NCI-H1048 (cell line): ENCODE measurements around the gene RPS6KA5.
A peak's percentile ranks its signal among the peaks of the same experiment; 100 is the strongest.

Source experiments
- DNase-seq: peaks from one replicate; lab custom pipeline; 2025; lab: John Stamatoyannopoulos, UW

Gene RPS6KA5

DNA sequence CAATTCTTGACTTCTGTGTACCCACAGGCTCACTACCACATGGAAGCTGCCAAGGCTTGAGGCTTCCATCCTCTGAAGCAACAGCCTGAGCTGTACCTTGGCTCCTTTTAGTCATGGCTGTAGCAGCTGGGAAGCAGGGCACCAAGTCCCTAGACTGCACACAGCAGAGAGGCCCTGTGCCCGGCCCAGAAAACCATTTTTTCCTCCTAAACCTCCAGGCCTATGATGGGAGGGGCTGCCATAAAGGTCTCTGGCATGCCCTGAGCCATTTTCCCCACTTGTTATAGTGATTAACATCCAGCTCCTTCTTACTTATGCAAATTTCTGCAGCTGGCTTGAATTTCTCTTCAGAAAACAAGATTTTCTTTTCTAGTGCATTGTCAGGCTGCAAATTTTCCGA is 121.8 kb downstream of the RPS6KA5 start:
- no peak for DNase-seq

DNA sequence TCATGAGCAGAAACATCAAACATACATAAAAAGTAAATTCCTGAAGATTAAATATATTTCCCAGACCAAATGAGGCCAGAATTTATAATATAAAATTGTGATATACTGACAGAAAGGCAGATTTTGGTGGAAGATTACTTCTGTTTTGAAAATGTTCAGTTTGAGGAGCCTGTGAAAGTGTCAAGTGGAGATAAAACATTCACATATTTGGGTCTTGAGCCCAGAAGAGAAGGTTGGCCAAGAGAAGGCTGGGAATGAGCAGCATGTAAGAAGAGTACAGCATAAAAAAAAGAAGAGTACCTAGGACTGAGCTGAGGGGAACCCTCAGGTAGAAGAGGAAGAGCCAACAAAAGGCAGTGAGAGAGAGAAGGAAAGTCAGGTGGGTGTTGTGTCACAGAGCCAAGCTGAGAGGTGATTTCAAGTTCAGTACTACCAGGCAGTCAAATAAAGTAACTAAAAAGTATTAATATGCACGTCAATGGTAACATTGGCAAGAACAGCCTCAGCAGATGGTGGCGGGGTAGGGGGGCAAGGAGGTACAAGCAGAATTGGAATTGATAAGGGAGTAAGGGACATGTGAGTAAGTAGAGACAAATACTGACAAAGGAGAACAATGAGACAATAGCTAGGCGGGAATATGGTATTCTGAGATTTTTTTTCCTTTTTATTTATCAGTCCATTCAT is 123.5 kb downstream of the RPS6KA5 start:
- DNase-seq: no peak

GRCh38 chr14:90924621-90925340 is 135.7 kb downstream of the RPS6KA5 start:
- DNase-seq: no peak

- no peak for DNase-seq
These were observed 138.3 kb downstream of the RPS6KA5 start for GRCh38 chr14:90922141-90922540.

DNA sequence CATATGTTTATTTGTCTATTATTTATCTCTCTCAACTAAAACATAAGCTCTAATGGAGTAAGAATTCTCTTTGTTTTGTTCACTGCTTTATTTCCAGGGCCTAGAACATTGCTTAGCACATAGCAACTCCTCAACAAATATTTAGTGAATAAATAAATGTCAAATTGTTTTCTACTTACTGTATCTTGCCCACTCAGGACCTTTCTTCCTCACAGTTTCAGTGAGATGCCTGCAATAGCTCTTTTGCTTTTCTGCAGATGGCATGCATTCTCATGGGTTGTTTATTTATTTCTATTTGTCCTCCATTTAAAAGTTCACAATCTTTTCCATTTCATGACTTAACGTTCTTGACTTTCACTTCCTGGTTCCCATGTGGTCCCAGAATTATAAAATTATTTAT is 149.3 kb downstream of the RPS6KA5 start:
- DNase-seq: no peak

DNA sequence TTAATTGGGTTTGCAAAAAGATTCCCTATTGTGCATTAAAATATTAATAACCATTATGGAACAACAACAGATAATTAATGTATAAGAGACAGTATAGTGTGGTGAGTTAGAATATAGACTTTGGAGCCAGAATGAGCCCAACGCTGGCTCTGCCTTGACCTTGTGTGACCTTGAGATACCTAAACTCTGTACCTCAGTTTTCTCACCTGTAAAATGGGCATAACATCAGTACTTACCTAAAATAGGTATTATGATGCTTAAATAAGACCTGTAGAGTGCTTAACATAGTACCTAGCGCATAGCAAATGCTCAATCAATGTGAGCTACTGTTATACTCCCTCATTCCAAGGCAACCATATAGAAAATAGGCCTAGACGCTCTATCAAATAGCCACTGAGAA is 153.3 kb downstream of the RPS6KA5 start:
- DNase-seq: no peak

DNA sequence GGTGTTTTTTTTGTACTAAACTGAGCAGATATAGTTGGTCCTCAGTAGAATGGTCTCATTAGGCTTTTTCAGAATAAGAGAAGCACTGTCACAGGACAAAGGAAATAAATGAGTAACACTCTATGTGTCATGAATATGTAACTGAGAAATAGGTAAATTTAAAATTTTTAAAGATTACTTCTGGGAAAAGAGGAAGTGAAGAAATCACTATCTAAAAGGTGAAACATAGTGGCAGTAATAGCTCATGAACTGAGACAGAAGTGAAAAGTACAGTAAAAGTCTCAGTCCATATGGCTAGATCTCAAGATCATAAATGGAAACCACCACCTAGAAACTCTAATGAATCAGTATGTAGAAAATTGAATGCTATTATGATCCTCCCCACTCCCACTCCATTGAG is 154.9 kb downstream of the RPS6KA5 start:
- DNase-seq: no peak

- DNase-seq: peak; percentile 21
These were observed 157.3 kb downstream of the RPS6KA5 start for GRCh38 chr14:90903101-90903500.

DNA sequence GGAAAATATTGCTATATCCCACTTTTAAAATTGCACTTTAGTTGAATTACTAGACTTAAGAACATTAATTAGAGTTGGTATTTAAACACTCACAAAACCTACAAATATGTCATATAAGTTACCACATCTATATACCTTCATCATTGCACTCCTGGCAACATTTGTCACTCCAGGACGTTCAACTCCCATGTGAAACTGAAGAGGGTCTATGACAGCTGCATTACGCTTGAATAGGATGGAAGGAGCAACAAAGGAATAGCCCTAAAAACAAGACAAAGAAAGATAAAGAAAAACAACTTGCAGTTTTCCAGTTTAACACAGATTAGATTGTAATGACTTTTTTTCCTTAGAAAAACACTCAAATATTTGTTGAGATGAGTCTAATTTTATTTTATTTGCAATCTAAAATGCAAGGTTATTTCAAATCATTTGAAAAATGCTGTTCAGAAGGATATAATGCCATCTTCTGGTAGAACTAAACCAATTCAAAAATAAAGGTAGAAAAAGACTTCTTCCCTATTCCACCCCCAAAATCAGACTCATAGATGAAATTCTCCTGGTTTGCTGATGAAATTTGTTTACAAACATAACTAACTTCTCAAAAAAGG is 159.9 kb downstream of the RPS6KA5 start:
- no peak for DNase-seq

DNA sequence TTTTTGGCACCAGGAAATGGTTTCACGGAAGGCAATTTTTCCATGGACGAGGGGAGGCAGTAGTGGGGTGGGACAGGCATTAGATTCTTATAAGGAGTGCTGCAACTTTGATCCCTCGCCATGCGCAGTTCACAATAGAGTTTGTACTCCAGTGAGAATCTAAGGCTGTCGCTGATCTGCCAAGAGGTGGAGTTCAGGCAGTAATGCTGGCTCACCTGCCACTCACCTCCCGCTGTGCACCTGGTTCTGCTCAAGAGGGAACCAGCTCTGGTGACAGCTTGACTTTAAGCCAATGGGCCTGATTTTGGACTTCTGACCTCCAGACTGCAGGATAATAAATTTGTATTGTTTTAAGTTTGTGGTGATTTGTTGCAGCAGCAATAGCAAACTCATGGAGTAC is 163.4 kb downstream of the RPS6KA5 start:
- no peak for DNase-seq

GRCh38 chr14:90894241-90894640 is 166.2 kb downstream of the RPS6KA5 start:
- DNase-seq: no peak

DNA sequence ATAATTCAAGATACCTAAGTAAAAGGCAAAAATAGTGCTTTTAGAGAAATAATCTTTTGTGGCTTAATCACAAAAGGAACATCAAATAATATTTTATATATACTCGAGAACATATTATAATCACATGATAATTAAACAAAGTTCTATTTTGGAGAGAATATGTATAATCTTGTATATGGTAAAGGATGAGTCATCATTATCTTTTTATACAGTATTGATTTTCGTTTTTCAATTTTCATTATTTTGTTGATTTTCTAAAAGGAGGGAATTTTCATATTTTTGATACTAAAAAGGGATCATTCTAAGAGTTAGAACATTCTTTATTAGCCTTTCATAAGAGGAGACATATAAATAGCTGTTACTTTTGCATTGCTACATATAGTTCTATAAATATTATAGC is 166.9 kb downstream of the RPS6KA5 start:
- no peak for DNase-seq

DNA sequence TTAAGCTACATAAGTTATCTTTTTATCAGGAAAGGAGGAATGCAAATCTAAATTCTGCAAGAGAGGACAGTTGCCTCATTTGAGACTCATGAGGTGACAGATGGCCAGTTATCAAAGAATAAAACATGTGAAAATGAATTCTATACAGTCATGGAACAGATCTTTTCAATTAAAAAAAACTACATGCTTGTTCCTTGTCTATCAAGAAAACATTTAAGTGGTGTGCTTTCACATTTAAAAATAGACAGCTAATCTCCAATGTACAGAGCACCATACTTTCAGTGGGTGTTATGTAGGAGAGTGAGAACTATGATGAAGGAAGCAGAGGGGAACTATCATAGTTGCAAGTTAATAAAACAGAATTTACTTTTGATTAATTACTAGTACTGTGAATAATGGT is 167.5 kb downstream of the RPS6KA5 start:
- no peak for DNase-seq

- no peak for DNase-seq
These were observed 169.1 kb downstream of the RPS6KA5 start for GRCh38 chr14:90891326-90891725.

DNA sequence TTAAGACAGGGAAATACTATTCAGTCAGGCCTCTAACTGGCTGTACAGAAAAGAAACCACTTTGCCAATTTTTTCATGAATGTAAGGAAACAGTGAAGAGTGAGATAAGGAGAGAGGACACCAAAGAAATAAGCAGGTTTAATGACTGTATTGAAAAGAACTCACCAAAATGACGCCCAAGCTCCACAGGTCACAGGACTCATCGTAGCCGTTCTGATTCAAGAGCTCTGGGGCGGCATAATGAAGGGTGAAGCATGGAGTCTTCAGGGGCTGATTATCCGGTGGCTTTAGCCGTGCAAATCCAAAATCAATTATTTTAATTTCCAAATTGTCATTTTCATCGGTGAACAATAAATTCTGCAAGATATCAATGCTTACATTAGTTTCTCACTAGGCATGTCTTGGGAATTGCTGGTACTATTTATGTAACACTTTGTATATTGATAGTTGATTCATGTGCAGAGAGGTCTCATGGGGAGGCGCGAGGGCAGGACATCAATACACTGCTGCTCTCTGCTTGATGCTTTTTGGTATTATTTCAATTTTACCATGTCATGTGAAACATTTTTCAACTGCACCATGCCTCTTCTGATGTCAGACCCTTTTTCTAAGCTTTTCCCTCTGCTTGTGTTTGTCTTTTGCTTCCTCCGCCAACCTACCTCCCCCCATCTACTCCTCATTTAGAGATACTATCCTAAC is 170.0 kb downstream of the RPS6KA5 start:
- no peak for DNase-seq

GRCh38 chr14:90886297-90886815 is 174.1 kb downstream of the RPS6KA5 start:
- DNase-seq: no peak

DNA sequence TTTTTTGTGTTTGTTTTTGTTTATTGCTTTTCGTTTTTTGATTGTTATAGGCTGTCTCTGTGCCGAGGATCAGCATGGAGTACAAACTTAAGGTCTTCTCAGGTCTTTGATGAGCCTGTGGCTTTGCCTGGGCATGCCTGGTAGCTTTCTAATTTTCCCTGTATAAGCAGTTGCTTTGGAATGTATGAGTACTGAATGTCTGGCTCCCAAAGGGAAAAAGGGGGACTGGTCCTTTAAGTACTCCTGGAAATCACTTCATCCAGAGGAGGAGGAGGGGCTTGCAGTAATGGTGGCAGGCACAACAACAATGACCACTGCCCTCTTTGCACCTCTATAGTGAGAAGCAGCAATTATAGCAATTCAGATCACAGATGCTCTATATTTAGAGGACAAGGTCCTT is 176.7 kb downstream of the RPS6KA5 start:
- no peak for DNase-seq

DNA sequence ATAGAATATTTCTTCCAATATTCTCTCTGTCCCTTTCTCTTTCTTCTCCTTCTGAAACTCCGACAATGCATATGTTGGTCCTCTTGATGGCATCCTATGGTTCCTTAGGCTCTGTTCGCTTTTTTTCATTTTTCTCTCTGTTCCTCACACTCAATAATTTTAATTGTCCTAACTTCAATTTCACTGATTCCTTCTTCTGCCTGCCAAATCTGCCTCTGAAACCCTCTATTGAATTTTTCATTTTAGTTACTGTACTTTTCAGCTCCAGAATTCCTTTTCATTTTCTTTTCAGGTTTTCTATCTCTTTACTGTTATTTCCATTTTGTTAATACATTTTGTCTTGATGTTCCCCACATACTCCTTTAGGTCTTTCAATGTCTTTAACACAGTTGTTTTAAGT is 177.2 kb downstream of the RPS6KA5 start:
- DNase-seq: no peak

- no peak for DNase-seq
These were observed 180.2 kb downstream of the RPS6KA5 start for GRCh38 chr14:90880282-90880681.

- no peak for DNase-seq
These were observed 185.8 kb downstream of the RPS6KA5 start for GRCh38 chr14:90874599-90874998.

DNA sequence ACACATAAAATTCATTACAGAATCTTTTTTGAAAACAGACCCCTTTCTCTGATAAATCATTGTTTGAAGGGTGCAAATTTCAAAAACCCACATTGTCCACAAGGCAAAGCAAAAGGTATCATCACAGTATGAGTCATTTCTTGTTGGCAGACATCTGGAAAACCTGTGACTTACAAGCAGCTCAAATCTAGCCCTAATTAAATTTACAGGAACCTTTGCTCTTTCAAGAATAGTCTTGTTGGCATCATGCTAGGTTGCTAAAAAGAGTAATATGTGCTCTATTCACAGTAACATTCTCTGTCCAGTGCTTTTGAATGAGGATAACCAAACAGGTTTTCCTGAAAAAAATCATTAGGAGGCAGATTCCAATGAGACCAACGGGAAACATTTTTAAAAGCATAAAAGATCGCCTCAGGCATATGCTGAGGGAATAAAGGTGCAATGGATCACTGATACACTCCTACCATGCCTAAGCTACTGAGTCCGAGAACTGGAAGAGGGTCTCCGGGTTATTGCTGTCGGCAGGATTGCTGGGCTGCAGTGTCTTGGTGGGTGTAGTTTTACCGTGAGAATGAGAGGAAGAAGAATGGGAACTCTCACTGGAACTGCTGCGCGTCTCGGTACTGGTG is 188.7 kb downstream of the RPS6KA5 start:
- no peak for DNase-seq

GRCh38 chr14:90870950-90871604 is 189.4 kb downstream of the RPS6KA5 start:
- DNase-seq: no peak
